K562 (cell line): ENCODE measurements around the gene PTGES3. TPM values are rescaled to one million over a fixed set of nuclear protein-coding genes. Genes with fewer than 3 reads are reported as not detected.
A peak's percentile ranks its signal among the peaks of the same experiment; 100 is the strongest.

Source experiments
- ETV5 ChIP-seq: sonication (generic); formaldehyde crosslinking; IDR thresholded peaks from 2 replicates; pipeline ENCODE4 v1.4.0; 2020; ENCODE audit warnings: low read depth, mild to moderate bottlenecking, missing genetic modification reagents
- ILK ChIP-seq: fragments of 450-650 bp; IDR thresholded peaks from 2 replicates; pipeline ENCODE4 v1.6.1; 2016; ENCODE audit warnings: missing genetic modification characterization, low read depth, mild to moderate bottlenecking, missing compliant biosample characterization, moderate library complexity, borderline replicate concordance
- JUND ChIP-seq, 2 experiments: IDR thresholded peaks; 2 replicates in 1 of 2; 3 replicates in 1 of 2; pipeline ENCODE4 v1.6.1; 2011; ENCODE audit warnings: borderline replicate concordance in 2 of 2, low read depth in 2 of 2, low read length in 2 of 2, improper control_type of control experiment in 1 of 2, missing biosample characterization in 1 of 2, missing genetic modification characterization in 1 of 2, missing genetic modification reagents in 1 of 2
- MEF2A ChIP-seq: IDR thresholded peaks from 2 replicates; pipeline ENCODE4 v1.6.1; 2011; ENCODE audit warnings: low read depth, mild to moderate bottlenecking, low read length, moderate library complexity; ENCODE audit not compliant: control insufficient read depth
- ZKSCAN3 ChIP-seq: fragments of 250-450 bp; sonication (Bioruptor Pico); IDR thresholded peaks from 2 replicates; pipeline ENCODE4 v1.4.0; 2020
- ZNF778 ChIP-seq: fragments of 450-650 bp; formaldehyde crosslinking; IDR thresholded peaks from 2 replicates; pipeline ENCODE4 v1.4.0; 2020; ENCODE audit warnings: mild to moderate bottlenecking, moderate library complexity
- polyA plus RNA-seq, 8 experiments: library from polyadenylated mRNA; depleted of rRNA in 4 of 8; stranded (reverse) in 5 of 8; unstranded in 3 of 8; fragments of >200 nt; fragmentation: Nextera tagmentation in 2 of 8; fragmentation: Illumina TruSeq in 1 of 8; extraction: Ambion mirVana in 2 of 8; extraction: Trizol in 1 of 8; gene quantifications; 2 replicates each; pipeline versions ENCODE4 v1.2.1 to v1.2.3, GENCODE V29; 2011 to 2014; ENCODE audit warnings: inconsistent platforms in 1 of 8, missing spikeins in 1 of 8
- total RNA-seq, 7 experiments: library from RNA; depleted of rRNA in 6 of 7; stranded (reverse); fragments of >200 nt in 6 of 7; fragmentation: Illumina TruSeq in 2 of 7; extraction: Trizol in 2 of 7; gene quantifications; 2 replicates each; pipeline versions ENCODE4 v1.2.1 to v1.2.3, GENCODE V29; 2011 to 2021; ENCODE audit warnings: low replicate concordance in 1 of 7
- TF ChIP-seq, protein P1 (sequence below): IDR thresholded peaks from 3 replicates; pipeline ENCODE4 v1.6.1; 2011; ENCODE audit warnings: borderline replicate concordance, mild to moderate bottlenecking; ENCODE audit not compliant: insufficient read length, insufficient read depth
- TF ChIP-seq, protein P2 (sequence below): fragments of 450-650 bp; formaldehyde crosslinking; IDR thresholded peaks from 2 replicates; pipeline ENCODE4 v1.4.0; 2022; ENCODE audit warnings: missing genetic modification characterization
- TF ChIP-seq, protein P3 (sequence below): fragments of 450-650 bp; IDR thresholded peaks from 2 replicates; pipeline ENCODE4 v1.6.1; 2017; ENCODE audit warnings: antibody characterized with exemption, mild to moderate bottlenecking

PTGES3 gene
- total and polyA plus RNA-seq, 9 of the 15 experiments (the other 6 are each of a cell fraction or from before 2014, with no cell fraction given), result 163 to 501 (median 213) TPM

DNA sequence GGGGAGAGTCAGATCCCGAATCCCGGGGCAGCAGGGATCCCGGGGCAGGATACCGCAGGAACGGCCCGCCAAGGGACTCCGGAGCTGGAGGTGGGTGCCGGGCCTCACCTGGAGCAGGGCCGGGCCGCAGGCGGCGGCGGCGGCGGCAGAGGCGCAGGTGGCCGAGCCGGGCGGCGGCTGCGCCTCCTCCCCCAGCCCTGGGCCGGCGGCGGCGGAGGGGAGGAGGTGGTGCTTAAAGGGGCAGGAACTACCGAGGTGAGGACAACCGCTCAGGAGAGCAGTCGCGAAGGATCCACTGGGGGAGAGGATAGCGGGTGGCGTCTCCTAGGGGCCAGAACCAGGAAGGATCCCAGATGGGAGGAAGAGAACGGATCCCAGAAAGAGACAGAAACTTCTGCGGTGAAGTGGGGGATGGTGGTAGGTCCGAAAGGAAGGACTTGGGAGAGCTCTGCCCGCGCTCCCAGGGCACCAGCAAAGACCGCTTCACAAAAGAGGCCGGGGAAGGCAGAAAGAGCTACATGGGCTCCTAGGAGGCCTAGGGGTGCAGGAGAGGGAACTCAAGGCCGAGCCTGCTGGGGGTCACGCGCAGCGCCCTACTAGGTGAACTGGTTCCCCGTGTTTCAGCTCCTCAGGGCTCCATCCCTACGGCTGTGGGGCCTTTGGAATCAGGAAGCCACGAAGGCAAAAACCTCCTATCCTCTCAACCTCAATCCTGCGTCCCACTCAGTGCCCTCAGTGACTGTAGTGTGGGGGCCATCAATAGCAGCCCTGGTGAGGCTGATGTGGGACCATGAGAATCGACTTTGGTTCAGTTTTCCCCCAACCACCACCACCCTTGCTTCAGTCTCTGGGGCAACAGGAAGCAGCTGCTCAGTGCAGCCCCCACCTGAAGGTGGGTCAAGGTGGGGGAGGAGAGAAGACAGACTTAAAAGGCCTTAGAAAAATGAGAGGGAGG, 53.0 kb downstream of the PTGES3 start (continued):
- TF ChIP-seq, protein P1, sequence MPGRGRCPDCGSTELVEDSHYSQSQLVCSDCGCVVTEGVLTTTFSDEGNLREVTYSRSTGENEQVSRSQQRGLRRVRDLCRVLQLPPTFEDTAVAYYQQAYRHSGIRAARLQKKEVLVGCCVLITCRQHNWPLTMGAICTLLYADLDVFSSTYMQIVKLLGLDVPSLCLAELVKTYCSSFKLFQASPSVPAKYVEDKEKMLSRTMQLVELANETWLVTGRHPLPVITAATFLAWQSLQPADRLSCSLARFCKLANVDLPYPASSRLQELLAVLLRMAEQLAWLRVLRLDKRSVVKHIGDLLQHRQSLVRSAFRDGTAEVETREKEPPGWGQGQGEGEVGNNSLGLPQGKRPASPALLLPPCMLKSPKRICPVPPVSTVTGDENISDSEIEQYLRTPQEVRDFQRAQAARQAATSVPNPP, result no peak
- TF ChIP-seq JUND (IDR thresholded peaks at IDR 0.05; ENCODE audit: borderline replicate concordance, low read depth, low read length) (peak; percentile 37; the same call in 1 of the 2 replicates), JUND (tag; IDR thresholded peaks at IDR 0.05; ENCODE audit: borderline replicate concordance, low read depth, low read length) (no peak; the same call in 2 of the 3 replicates), ETV5 (CRISPR knock-in tag) (peak; percentile 30), MEF2A (no peak), ILK (tag) (no peak), ZNF778 (CRISPR knock-in tag) (no peak), ZKSCAN3 (CRISPR knock-in tag) (no peak)
- TF ChIP-seq, protein P2, sequence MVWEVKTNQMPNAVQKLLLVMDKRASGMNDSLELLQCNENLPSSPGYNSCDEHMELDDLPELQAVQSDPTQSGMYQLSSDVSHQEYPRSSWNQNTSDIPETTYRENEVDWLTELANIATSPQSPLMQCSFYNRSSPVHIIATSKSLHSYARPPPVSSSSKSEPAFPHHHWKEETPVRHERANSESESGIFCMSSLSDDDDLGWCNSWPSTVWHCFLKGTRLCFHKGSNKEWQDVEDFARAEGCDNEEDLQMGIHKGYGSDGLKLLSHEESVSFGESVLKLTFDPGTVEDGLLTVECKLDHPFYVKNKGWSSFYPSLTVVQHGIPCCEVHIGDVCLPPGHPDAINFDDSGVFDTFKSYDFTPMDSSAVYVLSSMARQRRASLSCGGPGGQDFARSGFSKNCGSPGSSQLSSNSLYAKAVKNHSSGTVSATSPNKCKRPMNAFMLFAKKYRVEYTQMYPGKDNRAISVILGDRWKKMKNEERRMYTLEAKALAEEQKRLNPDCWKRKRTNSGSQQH, result 0 out of 2 replicates have a peak, but pooled peaks have one; percentile 5
- TF ChIP-seq, protein P3, sequence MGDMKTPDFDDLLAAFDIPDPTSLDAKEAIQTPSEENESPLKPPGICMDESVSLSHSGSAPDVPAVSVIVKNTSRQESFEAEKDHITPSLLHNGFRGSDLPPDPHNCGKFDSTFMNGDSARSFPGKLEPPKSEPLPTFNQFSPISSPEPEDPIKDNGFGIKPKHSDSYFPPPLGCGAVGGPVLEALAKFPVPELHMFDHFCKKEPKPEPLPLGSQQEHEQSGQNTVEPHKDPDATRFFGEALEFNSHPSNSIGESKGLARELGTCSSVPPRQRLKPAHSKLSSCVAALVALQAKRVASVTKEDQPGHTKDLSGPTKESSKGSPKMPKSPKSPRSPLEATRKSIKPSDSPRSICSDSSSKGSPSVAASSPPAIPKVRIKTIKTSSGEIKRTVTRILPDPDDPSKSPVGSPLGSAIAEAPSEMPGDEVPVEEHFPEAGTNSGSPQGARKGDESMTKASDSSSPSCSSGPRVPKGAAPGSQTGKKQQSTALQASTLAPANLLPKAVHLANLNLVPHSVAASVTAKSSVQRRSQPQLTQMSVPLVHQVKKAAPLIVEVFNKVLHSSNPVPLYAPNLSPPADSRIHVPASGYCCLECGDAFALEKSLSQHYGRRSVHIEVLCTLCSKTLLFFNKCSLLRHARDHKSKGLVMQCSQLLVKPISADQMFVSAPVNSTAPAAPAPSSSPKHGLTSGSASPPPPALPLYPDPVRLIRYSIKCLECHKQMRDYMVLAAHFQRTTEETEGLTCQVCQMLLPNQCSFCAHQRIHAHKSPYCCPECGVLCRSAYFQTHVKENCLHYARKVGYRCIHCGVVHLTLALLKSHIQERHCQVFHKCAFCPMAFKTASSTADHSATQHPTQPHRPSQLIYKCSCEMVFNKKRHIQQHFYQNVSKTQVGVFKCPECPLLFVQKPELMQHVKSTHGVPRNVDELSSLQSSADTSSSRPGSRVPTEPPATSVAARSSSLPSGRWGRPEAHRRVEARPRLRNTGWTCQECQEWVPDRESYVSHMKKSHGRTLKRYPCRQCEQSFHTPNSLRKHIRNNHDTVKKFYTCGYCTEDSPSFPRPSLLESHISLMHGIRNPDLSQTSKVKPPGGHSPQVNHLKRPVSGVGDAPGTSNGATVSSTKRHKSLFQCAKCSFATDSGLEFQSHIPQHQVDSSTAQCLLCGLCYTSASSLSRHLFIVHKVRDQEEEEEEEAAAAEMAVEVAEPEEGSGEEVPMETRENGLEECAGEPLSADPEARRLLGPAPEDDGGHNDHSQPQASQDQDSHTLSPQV, result no peak
